Sigmoid colon (tissue), 7 donors: Measurements from ENCODE around the gene CASP9. TPM values are rescaled to one million over a fixed set of nuclear protein-coding genes. Genes with fewer than 3 reads are reported as not detected.

ENCODE experiments used
- DNase-seq: peaks from one replicate; pipeline ENCODE4 v3.0.0-alpha.2; 2019
- H3K27ac ChIP-seq, 4 donors: fragments of 200-600 bp; sonication (generic); one replicate each; pipeline ENCODE4 v1.5.1; 2016 to 2019; ENCODE audit warnings: mild to moderate bottlenecking in 1 of 4
- H3K27me3 ChIP-seq, 3 donors: fragments of 200-600 bp; sonication (generic); one replicate each; pipeline ENCODE4 v1.5.1; 2019; ENCODE audit warnings: mild to moderate bottlenecking in 1 of 3
- H3K36me3 ChIP-seq, 4 donors: fragments of 200-600 bp; sonication (generic); one replicate each; pipeline ENCODE4 v1.5.1; 2016 to 2019
- H3K4me1 ChIP-seq, 4 donors: fragments of 200-600 bp; sonication (generic); one replicate each; pipeline ENCODE4 v1.5.1; 2017 to 2019
- H3K4me3 ChIP-seq, 4 donors: fragments of 200-600 bp; sonication (generic); one replicate each; pipeline ENCODE4 v1.5.1; 2017 to 2019; ENCODE audit warnings: mild to moderate bottlenecking in 2 of 4, moderate library complexity in 1 of 4
- H3K9me3 ChIP-seq, 4 donors: fragments of 200-600 bp in 3 of 4; sonication (generic) in 3 of 4; one replicate each; pipeline versions ENCODE4 v1.5.1 to v1.6.1; 2013 to 2019
- CTCF ChIP-seq, 4 experiments: fragments of 450-650 bp in 3 of 4; fragments of 200-600 bp in 1 of 4; IDR thresholded peaks; one replicate each; pipeline ENCODE4 v1.5.1; 2016 to 2019; ENCODE audit warnings: antibody characterized with exemption in 4 of 4, mild to moderate bottlenecking in 3 of 4, moderate library complexity in 2 of 4
- EP300 ChIP-seq, 4 donors: sonication (generic); formaldehyde crosslinking; IDR thresholded peaks; one replicate each; pipeline ENCODE4 v1.6.1; 2017; ENCODE audit warnings: antibody characterized with exemption in 4 of 4
- POLR2A ChIP-seq, 2 donors: fragments of 450-650 bp; IDR thresholded peaks; one replicate each; pipeline ENCODE4 v1.6.1; 2016; ENCODE audit warnings: antibody characterized with exemption in 2 of 2, mild to moderate bottlenecking in 2 of 2, moderate library complexity in 2 of 2
- POLR2AphosphoS5 ChIP-seq, 4 donors: sonication (generic); formaldehyde crosslinking; IDR thresholded peaks; one replicate each; pipeline ENCODE4 v1.6.1; 2017; ENCODE audit warnings: antibody characterized with exemption in 4 of 4
- WGBS, 2 donors: extraction: QIAGEN DNeasy Blood & Tissue Kit; methylation state at CpG; one replicate each; pipeline ENCODE4 v1.1.7; 2013; 5-methylcytosine and 5-hydroxymethylcytosine counted together
- intact Hi-C: fragments of 100-400 bp; cut with DNase I; formaldehyde crosslinking; loops from one replicate; pipeline ENCODE4 v1.15.1; 2023
- polyA plus RNA-seq, 3 donors: library from polyadenylated mRNA; stranded (reverse); fragments of 200-250 nt; gene quantifications; one replicate each; pipeline ENCODE4 v1.2.3, GENCODE V29; 2013
- total RNA-seq, 4 donors: library from RNA; depleted of rRNA; stranded (reverse); fragments of >200 nt; gene quantifications; one replicate each; pipeline ENCODE4 v1.1.0, GENCODE V29; 2016
- donor health status: healthy with polysubstance abuse.
- donor health status: Bipolar disorder and iron deficiency.
- donor health status: healthy.

Gene CASP9
- total and polyA plus RNA-seq, 7 donors: 6.2 to 18.2 (median 11.4) TPM

- no peak for TF ChIP-seq EP300 (IDR thresholded peaks at IDR 0.05)
- TF ChIP-seq POLR2A (IDR thresholded peaks at IDR 0.05): no peak
- TF ChIP-seq CTCF (IDR thresholded peaks at IDR 0.05): no peak
- TF ChIP-seq POLR2AphosphoS5 (IDR thresholded peaks at IDR 0.05): no peak
- intact Hi-C loops: no loop called here
- H3K27ac ChIP-seq: no peak overlapping the region
- no peak overlapping the region for H3K4me3 ChIP-seq
- H3K4me1 ChIP-seq: peaks cover 0 to 7% (median 0%) of the 10 kb centered on the region in 4 donors
- no peaks in the 10 kb centered on the region for H3K36me3 ChIP-seq
- 70 to 83% methylated on average over 3 of the region's 3 CpGs for WGBS, 2 donors
- no peaks in the 10 kb centered on the region for H3K9me3 ChIP-seq
- H3K27me3 ChIP-seq: peaks cover 0 to 4% (median 0%) of the 10 kb centered on the region in 3 donors
- DNase-seq: no peak
Observed at GRCh38 chr1:15449567-15449966, 74.4 kb downstream of the CASP9 start.

- WGBS, 2 donors: 91 to 94% methylated on average over 3 of the region's 3 CpGs
- Histone ChIP-seq H3K27ac (no peak overlapping the region), H3K4me3 (no peak overlapping the region), H3K36me3 (no peaks in the 10 kb centered on the region), H3K4me1 (peaks cover 0 to 7% (median 0%) of the 10 kb centered on the region in 4 donors), H3K27me3 (peaks cover 0 to 4% (median 0%) of the 10 kb centered on the region in 3 donors), H3K9me3 (no peaks in the 10 kb centered on the region)
- DNase-seq: no peak
- TF ChIP-seq EP300 (IDR thresholded peaks at IDR 0.05): no peak
- TF ChIP-seq POLR2A (IDR thresholded peaks at IDR 0.05): no peak
- no peak for TF ChIP-seq CTCF (IDR thresholded peaks at IDR 0.05)
- no peak for TF ChIP-seq POLR2AphosphoS5 (IDR thresholded peaks at IDR 0.05)
- intact Hi-C loops: no loop called here
Observed at GRCh38 chr1:15448877-15449462, 75.0 kb downstream of the CASP9 start.

- intact Hi-C loops: no loop called here
- no peak for DNase-seq
- WGBS, 2 donors: 16 to 64% methylated on average over 4 of the region's 4 CpGs
Observed at GRCh38 chr1:15446212-15446611, 77.8 kb downstream of the CASP9 start.

GRCh38 chr1:15445390-15446122, 78.5 kb downstream of the CASP9 start:
- H3K27ac ChIP-seq: no peak overlapping the region
- intact Hi-C loops: no loop called here
- TF ChIP-seq CTCF (IDR thresholded peaks at IDR 0.05) (no peak), POLR2AphosphoS5 (IDR thresholded peaks at IDR 0.05) (no peak), EP300 (IDR thresholded peaks at IDR 0.05) (no peak)
- H3K9me3 ChIP-seq: no peaks in the 10 kb centered on the region
- H3K36me3 ChIP-seq: no peaks in the 10 kb centered on the region
- H3K27me3 ChIP-seq: peaks cover 0 to 4% (median 0%) of the 10 kb centered on the region in 3 donors
- no peaks in the 10 kb centered on the region for H3K4me1 ChIP-seq
- H3K4me3 ChIP-seq: no peak overlapping the region
- no peak for DNase-seq
- 74 to 79% methylated on average over 14 of the region's 14 CpGs for WGBS, 2 donors

More at GRCh38 chr1:15446212-15446611, 77.8 kb downstream of the CASP9 start:
- H3K4me3 ChIP-seq: no peak overlapping the region
- H3K27ac ChIP-seq: no peak overlapping the region
- peaks cover 0 to 4% (median 0%) of the 10 kb centered on the region in 3 donors for H3K27me3 ChIP-seq
- no peaks in the 10 kb centered on the region for H3K4me1 ChIP-seq
- no peaks in the 10 kb centered on the region for H3K36me3 ChIP-seq
- TF ChIP-seq POLR2A (IDR thresholded peaks at IDR 0.05) (no peak), CTCF (IDR thresholded peaks at IDR 0.05) (no peak), EP300 (IDR thresholded peaks at IDR 0.05) (no peak), POLR2AphosphoS5 (IDR thresholded peaks at IDR 0.05) (no peak)
- no peaks in the 10 kb centered on the region for H3K9me3 ChIP-seq
